Retinal pigment epithelial cell (primary cell): ENCODE results near the gene EMC1.
"Not testable (repeated sequence)": the region's sequence is repeated elsewhere in the genome, so short reads cannot be mapped to it uniquely, and the experiment has no call there.

ENCODE experiments used
- DNase-seq: peaks from one replicate; pipeline ENCODE4 v3.0.0-alpha.2; 2010; ENCODE audit warnings: low read depth
- H3K4me3 ChIP-seq: 2 replicates; pipeline ENCODE4 v1.5.1; 2011; ENCODE audit warnings: mild to moderate bottlenecking, low read length, control low read depth, moderate library complexity
- CTCF ChIP-seq: conservative IDR thresholded peaks from 2 replicates; pipeline ENCODE4 v1.5.1; 2011; ENCODE audit warnings: low read depth, low read length, control low read depth, inconsistent platforms

Gene EMC1

GRCh38 chr1:19269427-19270342 is 18.4 kb upstream of the EMC1 start:
- peak; percentile 35 for TF ChIP-seq CTCF
- DNase-seq, H3K4me3 ChIP-seq: not testable (repeated sequence)

GRCh38 chr1:19268445-19268844 is 17.1 kb upstream of the EMC1 start:
- DNase-seq = no peak
- H3K4me3 ChIP-seq = no peak overlapping the region
- TF ChIP-seq CTCF = no peak

- no peak overlapping the region for H3K4me3 ChIP-seq
- TF ChIP-seq CTCF = no peak
- no peak for DNase-seq
These were observed 11.4 kb upstream of the EMC1 start for GRCh38 chr1:19262744-19263143.

GRCh38 chr1:19262047-19262446 is 10.7 kb upstream of the EMC1 start:
- TF ChIP-seq CTCF = no peak
- DNase-seq = no peak
- no peak overlapping the region for H3K4me3 ChIP-seq

GRCh38 chr1:19260211-19261138 is 9.2 kb upstream of the EMC1 start:
- TF ChIP-seq CTCF = no peak
- no peak for DNase-seq
- no peak overlapping the region for H3K4me3 ChIP-seq

GRCh38 chr1:19258353-19258752 is 7.0 kb upstream of the EMC1 start:
- TF ChIP-seq CTCF = no peak
- no peak for DNase-seq

More at GRCh38 chr1:19258353-19258752, 7.0 kb upstream of the EMC1 start:
- no peak overlapping the region for H3K4me3 ChIP-seq
